GM04503 (cell line): ENCODE data around the gene ZSWIM7.

Experiments used
- DNase-seq: peaks from one replicate; pipeline ENCODE4 v3.0.0-alpha.2; 2012; ENCODE audit warnings: low read depth

The ZSWIM7 gene, protein sequence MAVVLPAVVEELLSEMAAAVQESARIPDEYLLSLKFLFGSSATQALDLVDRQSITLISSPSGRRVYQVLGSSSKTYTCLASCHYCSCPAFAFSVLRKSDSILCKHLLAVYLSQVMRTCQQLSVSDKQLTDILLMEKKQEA

DNA sequence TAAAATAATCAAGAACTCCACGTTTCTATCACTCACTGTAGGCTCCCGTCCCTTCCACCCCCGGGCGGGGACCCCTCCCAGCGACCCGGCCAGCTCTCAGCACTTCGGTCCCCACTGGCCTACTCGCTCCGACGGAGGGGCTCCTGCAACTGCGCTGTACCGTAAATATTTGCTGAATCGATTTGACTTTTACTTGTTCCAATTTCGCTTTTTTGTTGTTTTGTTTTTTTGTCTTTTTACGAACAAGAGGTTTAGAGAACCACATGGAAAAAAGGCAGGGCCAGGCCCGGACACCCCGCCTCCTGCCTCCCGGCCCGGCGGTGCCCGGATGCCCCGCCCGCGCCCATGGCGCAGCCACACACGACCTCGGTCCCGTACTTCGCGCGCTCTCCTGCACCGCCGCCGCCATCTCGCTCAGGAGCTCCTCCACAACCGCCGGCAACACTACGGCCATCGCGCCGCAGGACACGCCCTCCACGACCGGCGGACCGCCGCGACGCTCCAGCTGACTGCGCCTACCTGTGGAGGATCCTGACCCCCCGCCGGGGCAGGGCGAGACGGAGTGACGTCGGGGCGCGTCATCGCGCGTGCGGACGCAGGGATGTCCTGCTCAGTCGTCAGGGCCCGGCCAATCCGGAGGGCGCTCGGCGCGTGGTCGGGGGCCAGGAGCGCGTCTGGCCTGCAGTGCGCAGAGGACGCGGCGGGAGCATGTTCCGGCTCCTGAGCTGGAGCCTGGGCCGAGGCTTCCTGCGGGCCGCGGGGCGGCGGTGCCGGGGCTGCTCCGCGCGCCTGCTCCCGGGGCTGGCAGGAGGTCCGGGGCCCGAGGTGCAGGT, at the start of gene ZSWIM7, which contains the start of gene TTC19:
TSS of gene ZSWIM7 (minus strand) at position 564 of the 833 bp plus-strand sequence. CDS start at position 454, 110 bp downstream.
TSS of gene TTC19 (plus strand) at position 684 of the 833 bp plus-strand sequence. CDS start at position 709, 25 bp downstream.
- DNase-seq, result peak; percentile 58

DNA sequence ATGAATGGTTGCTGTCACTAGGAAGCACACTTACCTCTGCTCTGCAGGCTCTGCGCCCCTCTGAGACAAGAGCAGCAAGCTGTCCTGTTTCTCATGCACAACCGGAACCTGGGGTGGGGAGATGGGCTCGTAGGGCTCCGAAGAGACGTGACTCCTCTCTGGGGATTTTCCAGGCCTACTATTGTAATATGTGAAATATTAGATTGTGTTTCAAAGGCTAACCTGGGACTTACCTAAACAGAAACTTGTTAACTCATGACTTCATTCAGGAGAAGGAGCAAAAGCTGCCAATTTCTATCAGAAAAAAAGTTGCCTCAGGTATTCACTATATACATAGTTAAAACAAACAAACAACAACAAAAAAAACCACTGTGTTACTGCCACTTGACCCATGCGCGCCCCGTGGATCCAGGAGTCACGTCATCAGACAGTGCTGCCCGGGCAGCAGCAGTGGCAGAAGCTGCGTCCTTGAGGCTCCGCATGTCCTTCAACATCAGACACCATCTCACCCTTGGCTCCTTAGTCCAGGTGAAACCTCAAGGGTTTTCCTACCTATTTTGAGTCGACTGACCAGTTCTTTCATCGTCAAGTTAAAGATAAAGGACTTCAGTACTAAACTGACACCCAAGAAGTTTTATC, 49.4 kb upstream of the ZSWIM7 start:
- no peak for DNase-seq

DNA sequence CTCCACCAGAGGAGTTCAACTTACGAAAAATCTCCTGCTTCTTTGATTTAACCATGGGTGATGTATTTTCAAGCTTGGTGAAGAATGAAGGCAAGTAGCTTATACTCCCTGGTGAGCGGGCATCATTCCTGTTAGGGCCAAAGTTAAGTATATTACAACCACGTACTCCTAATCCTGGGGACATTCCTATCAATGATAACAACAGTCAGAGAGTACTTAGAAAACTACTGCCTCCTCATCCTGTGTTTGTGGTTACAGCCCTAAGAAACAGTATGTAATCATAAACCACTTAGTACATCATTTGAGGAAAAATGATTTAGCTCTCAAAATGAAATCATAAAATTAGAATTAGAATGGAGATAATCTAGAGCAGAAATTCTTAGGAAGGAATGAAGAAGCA, 47.5 kb upstream of the ZSWIM7 start:
- no peak for DNase-seq

DNA sequence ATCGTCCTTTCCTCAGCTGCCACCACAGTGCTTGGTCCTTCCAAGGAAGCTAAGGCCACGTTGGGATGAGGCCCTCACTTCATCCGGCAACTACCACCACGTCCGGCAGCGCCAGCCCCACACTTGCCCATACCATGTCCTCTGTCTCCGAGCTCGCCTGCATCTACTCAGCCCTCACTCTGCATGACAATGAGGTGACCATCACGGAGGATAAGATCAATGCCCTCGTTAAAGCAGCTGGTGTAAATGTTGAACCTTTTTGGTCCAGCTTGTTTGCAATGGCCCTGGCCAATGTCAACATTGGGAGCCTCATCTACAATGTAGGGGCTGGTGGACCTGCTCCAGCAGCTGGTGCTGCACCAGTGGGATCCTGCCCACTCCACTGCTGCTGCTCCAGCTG, 45.0 kb upstream of the ZSWIM7 start:
- DNase-seq, result no peak

DNA sequence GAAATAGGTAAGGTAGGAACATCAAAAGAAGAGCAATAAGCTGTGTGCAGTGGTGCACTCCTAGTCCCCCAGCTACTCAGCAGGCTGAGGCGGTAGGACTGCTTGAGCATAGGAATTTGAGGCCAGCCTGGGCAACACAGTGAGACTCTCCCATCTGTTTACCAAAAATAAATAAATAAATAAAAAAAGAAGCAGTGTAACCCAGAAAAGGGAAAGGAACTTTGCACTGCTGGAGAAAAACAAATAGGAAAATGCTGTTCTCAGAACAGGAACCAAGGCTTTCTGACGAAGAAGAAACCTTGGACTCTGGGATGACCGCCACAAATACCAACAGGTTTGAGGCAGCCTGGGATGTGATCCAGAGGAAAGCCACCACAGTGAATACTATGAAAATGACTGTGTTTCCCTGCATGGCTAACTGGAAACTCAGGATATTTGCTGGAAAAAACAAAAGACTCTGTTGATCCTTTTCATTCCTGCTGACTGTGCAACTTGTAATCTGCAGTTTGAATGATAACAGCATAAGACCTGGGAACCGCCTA, 41.3 kb upstream of the ZSWIM7 start:
- DNase-seq, result peak; percentile 73

DNA sequence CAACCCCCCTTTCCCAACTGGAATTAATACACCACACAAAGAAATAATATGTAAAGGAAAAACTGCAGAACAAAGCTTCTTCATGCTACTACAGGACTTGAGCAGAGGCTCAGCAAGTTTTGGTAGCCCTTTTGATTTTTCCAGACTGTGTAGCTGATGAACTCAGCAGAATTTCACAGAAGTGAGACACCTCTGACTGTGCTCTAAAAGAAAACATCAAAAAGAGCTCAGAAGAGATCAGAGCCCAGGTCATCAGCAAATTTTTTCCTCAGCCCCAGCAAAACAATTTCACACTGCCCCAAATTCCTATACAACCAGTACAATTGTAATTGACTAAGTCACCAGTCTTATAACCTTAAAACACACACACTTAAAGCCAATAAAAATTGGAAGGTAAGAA, 38.1 kb upstream of the ZSWIM7 start:
- no peak for DNase-seq

DNA sequence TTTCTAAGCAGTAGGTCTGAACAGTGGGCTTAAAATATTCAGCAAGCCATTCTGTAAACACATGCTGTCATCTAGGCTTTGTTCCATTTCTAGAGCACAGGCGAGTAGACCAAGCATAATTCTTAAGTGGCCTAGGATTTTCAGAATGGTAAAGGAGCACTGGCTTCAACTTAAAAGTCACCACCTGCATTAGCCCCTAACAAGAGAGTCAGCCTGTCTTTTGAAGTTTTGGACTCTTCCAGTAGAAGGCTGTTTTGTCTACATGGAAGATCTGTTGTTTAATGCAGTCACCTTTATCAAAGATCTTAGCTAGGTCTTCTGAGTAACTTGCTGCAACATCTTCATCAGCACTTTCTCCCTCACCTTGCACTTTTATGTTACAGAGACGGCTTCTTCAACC, 36.8 kb upstream of the ZSWIM7 start:
- no peak for DNase-seq

DNA sequence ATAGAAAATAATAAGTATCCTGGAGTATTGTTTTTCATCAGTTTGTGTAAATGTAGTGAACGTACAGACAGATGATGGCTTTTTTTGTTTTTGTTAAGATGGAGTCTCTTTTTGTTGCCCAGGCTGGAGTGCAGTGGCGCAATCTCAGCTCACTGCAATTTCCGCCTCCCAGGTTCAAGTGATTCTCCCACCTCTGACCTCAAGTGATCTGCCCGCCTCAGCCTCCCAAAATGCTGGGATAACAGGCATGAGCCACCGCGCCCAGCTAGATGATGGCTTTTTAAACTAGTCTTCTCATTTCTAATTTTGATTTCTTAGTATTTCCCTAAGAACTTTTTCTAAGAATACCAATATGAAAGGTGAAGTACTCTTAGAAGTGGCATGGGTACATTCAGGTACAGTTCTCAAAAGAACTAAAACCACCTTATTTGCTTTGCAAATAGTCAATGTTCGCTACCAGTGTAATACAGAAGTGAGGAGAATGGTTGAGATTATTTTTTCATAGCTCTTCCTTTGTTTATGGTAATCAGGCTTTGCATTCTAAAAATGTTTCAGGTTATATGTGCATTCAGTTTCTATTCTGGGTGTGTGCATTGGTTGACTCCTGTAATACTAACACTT, 34.3 kb upstream of the ZSWIM7 start:
- no peak for DNase-seq

DNA sequence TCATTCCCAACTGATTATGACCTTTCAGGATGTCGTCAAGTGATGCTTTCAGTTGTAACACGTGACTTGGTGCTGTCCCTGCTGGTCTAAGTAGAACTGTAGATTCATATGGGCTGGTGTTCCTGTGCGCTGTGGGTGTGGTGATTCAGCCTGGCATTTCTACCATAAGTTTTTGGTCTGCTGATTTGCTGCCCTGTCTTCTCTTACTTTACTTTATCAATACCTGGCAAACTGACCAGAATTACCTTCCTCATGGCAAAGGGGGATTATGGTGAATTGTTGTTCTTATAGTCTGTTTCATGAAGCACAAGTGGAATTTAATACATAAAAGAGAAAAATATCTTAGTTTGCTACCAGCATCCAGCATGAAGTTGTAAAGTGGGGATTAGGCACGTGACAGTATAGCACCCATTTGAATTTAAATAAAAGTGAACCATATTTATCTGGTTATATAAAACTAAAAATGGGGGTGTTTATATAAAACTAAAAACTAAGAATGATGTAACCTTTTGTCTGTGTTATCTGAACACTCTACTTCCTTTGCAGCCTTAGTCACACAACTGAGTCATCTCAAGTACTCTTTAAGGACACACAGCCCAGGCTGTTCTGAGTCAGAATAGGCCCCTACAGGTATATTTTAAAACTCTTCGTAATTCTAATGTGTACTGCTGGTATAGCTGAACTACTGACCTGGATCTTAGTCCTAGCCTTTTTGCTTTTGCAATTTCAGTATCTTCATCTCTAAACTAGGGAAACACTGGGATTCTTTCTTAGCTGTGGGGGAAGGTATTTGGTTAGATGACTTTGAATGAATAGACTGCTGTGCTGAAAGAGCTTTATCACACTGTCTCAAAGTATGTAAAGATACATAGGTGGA, 28.4 kb upstream of the ZSWIM7 start:
- peak; percentile 71 for DNase-seq

DNA sequence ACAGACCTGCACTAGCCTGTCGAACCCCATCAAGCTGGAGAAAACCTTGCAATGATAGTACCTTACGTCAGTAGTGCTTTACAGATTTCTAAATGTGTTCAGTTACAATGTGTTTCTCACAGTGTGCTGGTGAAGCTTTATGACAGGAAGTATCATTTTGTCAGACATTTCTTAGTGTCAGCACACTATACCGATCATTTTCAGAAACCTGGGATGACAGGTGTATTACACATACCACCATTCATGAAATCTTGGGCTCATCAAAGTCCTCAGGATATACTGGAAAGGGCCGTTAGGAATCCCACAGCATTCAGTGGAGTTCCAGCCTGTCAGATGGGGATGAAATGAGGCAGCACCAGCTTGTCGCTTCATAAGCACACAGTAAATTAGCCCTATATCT, 27.4 kb upstream of the ZSWIM7 start:
- no peak for DNase-seq

DNA sequence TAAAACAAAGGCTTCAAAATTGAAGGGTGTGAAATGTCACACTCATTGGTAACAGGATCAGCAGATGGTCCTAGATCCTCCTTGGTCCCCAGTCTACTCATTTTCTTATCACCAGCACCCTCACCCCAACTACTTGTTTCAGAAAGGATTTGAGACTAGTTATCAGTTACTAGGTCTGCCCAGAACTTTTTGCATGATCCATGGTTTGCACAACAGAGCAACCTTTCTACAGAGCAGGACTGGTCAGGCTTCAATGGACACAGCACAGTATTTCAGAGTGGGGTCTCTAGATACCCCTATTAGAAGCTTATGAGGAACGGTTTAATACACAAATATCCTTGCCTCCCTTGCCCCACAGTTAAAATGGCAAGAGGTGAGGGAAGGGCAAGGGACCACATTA, 25.7 kb upstream of the ZSWIM7 start:
- no peak for DNase-seq

DNA sequence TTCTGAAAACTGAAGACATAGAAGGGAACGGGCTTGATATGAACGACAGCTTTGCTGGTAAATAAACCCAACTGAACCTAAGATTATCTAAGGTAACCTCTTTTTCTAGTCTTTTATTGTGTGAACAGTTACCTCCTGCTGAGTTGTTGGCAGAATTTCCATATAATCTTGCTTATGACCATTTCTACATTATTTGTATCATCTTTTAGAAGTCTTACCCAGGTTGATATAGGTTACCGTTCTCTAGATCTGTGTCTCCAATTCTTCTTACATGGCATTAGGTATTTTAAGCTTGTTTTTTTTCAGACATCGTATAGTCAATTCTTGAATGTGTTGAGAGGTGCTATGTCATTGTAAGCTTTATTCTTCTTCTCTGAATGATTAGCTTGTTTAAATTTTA, 24.4 kb upstream of the ZSWIM7 start:
- DNase-seq, result no peak

DNA sequence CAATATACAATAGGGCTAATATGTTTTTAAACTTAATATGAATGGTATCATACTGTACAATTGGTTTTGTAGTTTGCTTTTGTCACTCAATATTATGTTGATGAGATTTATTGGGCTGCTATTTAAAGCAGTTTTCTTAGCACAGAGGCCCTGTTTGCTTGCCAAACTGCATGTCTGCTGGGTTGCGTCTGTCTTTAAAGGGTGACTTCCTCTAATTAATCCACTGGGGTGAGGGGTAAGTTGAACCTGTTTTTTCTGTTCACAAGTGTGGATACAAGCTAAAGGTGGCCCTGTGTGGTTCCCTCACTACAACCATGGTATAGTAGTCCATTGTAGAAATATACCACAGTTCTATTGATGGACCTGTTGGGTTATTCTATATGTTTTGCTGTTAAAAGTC, 19.8 kb upstream of the ZSWIM7 start:
- no peak for DNase-seq

DNA sequence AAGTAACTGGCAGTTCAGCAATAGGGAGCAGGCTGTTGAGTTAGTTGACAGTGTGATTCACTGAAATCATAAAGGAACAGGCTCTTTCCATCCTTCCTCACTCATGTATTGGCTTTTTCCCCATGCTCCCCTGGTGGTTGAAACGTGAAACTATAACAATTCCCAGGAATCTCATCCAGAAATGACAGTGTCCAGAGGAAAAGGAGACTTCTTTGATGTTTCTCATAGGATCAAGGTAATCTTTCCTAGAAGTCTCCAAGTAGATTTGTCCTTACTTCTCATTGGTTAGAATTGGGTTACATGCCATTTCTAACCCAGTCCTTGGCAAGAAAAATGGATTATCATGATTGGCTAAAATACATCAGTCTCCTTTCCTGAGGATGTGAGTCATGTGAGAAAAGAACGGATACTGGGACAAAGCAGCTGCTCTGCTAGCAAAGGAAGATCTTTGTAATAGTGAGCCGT, 14.5 kb upstream of the ZSWIM7 start:
- DNase-seq, result peak; percentile 38

DNA sequence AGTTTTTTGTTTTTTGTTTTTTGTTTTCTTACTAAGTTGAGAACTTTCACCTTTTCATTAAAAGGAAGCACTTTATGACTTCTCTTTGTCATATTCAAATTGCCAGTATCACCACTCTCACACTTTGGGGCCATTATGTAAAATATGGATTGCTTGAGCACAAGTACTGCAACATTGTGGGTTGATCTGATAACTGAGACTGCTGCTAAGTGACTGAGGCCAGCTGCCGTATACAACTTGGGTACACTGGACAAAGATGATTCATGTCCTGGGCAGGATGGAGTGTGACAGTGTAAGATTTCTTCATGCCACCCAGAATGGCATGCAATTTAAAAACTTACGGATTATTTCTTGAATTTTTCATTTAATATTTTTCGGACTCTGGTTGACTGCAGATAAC, 7.9 kb upstream of the ZSWIM7 start:
- no peak for DNase-seq

DNA sequence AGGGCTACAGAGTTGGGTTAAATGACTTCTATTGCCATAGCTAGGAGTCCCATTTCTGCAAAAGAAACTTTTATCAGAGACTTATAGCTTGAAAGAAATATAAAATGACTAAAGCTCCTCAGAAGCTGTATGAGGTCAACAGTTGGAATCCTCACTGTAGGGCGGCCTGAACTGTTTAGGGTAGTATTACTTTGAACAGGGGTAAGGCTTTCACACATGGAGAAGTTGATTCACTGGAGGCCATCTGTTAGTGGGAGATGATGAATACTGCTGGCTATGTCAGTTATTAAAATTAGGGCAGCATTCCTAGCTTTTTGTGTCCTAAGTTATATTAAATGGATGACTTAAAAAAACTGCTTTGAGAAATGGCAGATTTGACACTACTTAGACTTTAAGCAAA, 6.1 kb upstream of the ZSWIM7 start:
- DNase-seq, result no peak

DNA sequence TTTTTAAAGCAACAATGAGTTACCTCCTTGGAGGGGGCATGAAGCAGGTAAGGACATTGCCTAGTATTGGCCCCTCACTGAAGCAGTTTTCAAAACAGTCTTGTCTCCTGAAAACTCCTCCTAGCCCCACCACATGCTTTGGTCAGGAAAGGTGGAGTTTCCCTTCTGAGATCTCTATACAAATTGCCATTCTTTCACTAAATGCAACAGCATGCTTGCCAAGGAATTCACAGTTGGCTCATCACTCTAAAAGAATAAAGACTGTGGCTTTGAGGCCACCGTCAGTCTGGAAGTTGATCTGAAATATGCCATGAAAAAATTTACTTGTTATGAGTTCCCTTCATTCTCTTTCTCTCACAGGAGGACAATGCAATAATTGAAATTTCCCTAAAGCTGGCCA, 4.3 kb upstream of the ZSWIM7 start:
- DNase-seq, result no peak

DNA sequence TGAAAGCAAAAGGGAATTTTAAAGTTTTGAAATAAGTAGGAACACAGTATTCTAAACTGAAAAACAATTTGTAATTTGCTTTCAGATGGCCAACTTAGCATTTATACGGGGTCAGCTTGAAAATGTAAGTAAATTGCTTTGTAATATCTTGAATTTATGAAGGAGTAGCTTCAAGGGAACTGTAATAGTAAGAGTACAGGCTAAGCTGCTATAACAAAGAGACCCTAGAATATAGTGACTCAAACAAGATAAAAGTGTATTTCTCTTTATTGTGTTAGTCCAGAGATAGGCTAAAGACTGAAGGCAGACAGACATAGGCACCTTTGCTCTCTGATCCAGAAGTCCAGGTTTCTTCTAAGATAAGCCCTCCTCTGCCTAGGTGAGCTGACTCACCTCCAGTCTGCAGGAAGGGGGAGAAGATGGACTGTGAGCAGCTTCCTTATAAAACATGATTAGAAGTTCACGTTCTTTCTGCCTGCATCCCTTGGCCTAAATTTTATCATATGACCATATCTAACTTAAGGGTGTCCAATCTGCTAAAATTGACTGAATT, 3.3 kb upstream of the ZSWIM7 start:
- DNase-seq, result no peak

DNA sequence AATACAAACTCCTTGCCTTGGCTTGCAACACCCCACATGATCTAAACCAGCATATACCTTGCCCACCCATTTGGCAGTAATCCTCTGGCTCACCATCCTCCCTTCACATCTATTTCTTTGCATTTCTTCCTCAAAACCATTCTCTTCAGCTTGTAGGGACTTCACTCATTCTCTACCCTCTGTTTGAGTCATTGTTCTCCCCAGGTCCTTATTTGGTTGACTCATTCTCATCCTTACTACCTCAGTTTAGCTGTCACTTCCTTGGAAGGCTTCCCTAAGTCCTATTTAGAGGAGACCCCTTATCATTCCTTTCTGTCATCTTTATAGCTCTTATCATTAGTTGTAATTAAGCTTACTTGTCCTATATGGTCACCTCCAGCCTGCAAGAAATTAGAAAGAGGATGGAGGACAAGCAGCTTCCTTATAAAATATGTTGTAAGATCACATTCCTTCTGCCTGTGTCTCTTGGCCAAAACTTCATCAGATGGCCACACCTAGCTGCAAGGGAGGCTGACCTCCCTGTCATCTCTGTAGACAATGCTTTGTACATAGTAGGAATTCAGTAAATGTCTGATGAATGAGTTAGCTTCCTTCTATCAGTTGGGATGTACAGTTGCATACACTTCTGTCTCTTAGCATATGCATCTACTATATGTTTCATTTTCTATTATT, 1.9 kb upstream of the ZSWIM7 start:
- DNase-seq, result no peak
